Fibroblast of lung (primary cell): ENCODE data around the gene DEDD2. TPM values are rescaled to one million over a fixed set of nuclear protein-coding genes. Genes with fewer than 3 reads are reported as not detected.

Source experiments
- DNase-seq, 2 donors: peaks; one replicate each; pipeline versions ENCODE4 v3.0.0 to v3.0.0-alpha.2; 2010; ENCODE audit warnings: low read depth in 2 of 2
- H2AFZ ChIP-seq: 2 replicates; pipeline ENCODE4 v1.5.1; 2012; ENCODE audit warnings: low read length, control low read depth, inconsistent platforms
- H3K27ac ChIP-seq: 2 replicates; pipeline ENCODE4 v1.5.1; 2011; ENCODE audit warnings: low read length, control low read depth; ENCODE audit not compliant: insufficient read depth
- H3K27me3 ChIP-seq: 2 replicates; pipeline ENCODE4 v1.5.1; 2011; ENCODE audit warnings: mild to moderate bottlenecking, low read length; ENCODE audit not compliant: control insufficient read depth, insufficient read depth
- H3K36me3 ChIP-seq: 2 replicates; pipeline ENCODE4 v1.5.1; 2011; ENCODE audit warnings: low read length; ENCODE audit not compliant: control insufficient read depth, insufficient read depth
- H3K4me1 ChIP-seq: 2 replicates; pipeline ENCODE4 v1.5.1; 2011; ENCODE audit warnings: low read length; ENCODE audit not compliant: control insufficient read depth, insufficient read depth; ENCODE audit errors: extremely low read depth
- H3K4me2 ChIP-seq: 2 replicates; pipeline ENCODE4 v1.5.1; 2011; ENCODE audit warnings: low read length, control low read depth; ENCODE audit not compliant: insufficient read depth; ENCODE audit errors: extremely low read depth
- H3K4me3 ChIP-seq, 4 experiments: fragments of 200-600 bp in 1 of 4; sonication (generic) in 1 of 4; replicated peaks in 1 of 4; 2 replicates each; pipeline ENCODE4 v1.5.1; 2011 to 2016; ENCODE audit warnings: low read length in 4 of 4, low read depth in 3 of 4, mild to moderate bottlenecking in 3 of 4, control low read depth in 2 of 4, inconsistent platforms in 1 of 4, mixed read lengths in 1 of 4; ENCODE audit not compliant: insufficient read depth in 1 of 4; ENCODE audit errors: control extremely low read depth in 1 of 4
- H3K79me2 ChIP-seq: 2 replicates; pipeline ENCODE4 v1.5.1; 2012; ENCODE audit warnings: mild to moderate bottlenecking, low read length, inconsistent platforms; ENCODE audit not compliant: control insufficient read depth, insufficient read depth
- H3K9ac ChIP-seq: 2 replicates; pipeline ENCODE4 v1.5.1; 2011; ENCODE audit warnings: mild to moderate bottlenecking, low read length, control low read depth; ENCODE audit not compliant: insufficient read depth
- H3K9me3 ChIP-seq: 2 replicates; pipeline ENCODE4 v1.5.1; 2012; ENCODE audit warnings: low read depth, low read length; ENCODE audit not compliant: control insufficient read depth, insufficient read depth
- H4K20me1 ChIP-seq: 2 replicates; pipeline ENCODE4 v1.5.1; 2011; ENCODE audit warnings: low read length; ENCODE audit not compliant: control insufficient read depth, insufficient read depth; ENCODE audit errors: extremely low read depth
- CTCF ChIP-seq, 2 donors: IDR thresholded peaks in 1 of 2; conservative IDR thresholded peaks in 1 of 2; 1 replicate in 1 of 2; 2 replicates in 1 of 2; pipeline ENCODE4 v1.5.1; 2011 to 2012; ENCODE audit warnings: low read length in 2 of 2, control low read depth in 1 of 2, inconsistent platforms in 1 of 2, low read depth in 1 of 2, mild to moderate bottlenecking in 1 of 2
- EZH2 ChIP-seq: IDR thresholded peaks from 2 replicates; pipeline ENCODE4 v1.5.1; 2012; ENCODE audit warnings: low read length, control low read depth, mild to moderate bottlenecking; ENCODE audit errors: missing control alignments
- polyA plus RNA-seq, 2 donors: library from polyadenylated mRNA; depleted of rRNA in 1 of 2; stranded (reverse) in 1 of 2; unstranded in 1 of 2; fragments of >200 nt; gene quantifications; 2 replicates each; pipeline ENCODE4 v1.2.1, GENCODE V29; 2011 to 2012; ENCODE audit warnings: missing spikeins in 1 of 2
- total RNA-seq: library from RNA; depleted of rRNA; stranded (reverse); fragments of >200 nt; gene quantifications from 2 replicates; pipeline ENCODE4 v1.2.1, GENCODE V29; 2014

DEDD2 gene
- total and polyA plus RNA-seq, 2 donors (not counting 1 experiment from before 2014, with no cell fraction given) = 10.0 to 17.8 TPM

GRCh38 chr19:42158926-42159325 is 58.6 kb downstream of the DEDD2 start:
- Histone ChIP-seq H3K79me2 (no peaks in the 10 kb centered on the region), H3K4me3 (no peak overlapping the region), H3K4me2 (no peak overlapping the region), H3K36me3 (no peaks in the 10 kb centered on the region), H3K27me3 (peaks cover 56% of the 10 kb centered on the region), H3K4me1 (no peaks in the 10 kb centered on the region), H2AFZ (no peak overlapping the region), H3K27ac (no peak overlapping the region), H3K9me3 (no peaks in the 10 kb centered on the region), H3K9ac (no peak overlapping the region), H4K20me1 (no peaks in the 10 kb centered on the region)
- TF ChIP-seq CTCF (conservative IDR thresholded peaks at IDR 0.05 in 1 of 2, IDR thresholded peaks at IDR 0.05 in 1 of 2; ENCODE audit: low read depth in 1 of 2, low read length in 2 of 2) (no peak), EZH2 (no peak)
- DNase-seq = no peak

DNA sequence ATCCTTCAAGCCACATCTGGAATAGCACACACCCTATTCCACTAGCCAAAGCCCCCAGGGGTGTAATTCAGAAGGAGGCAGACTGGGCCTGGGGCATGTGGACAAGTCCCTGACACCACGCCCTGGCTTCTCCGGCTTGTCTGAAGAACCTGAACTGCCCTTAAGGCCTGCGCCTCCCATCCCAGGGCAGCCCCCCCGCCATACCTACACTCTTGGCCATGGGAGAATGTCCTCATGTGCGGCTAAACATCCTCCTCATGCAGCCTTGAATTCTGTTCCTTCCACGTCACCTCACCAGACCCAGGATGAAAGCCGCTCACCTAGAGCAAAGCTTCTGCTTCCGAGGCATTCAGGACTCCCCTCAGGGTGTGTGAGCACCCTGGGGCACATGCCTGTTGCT is 60.9 kb downstream of the DEDD2 start:
- Histone ChIP-seq H4K20me1 (no peaks in the 10 kb centered on the region), H3K9me3 (no peaks in the 10 kb centered on the region), H3K27ac (no peak overlapping the region), H3K27me3 (peaks cover 63% of the 10 kb centered on the region), H3K36me3 (no peaks in the 10 kb centered on the region), H3K4me2 (no peak overlapping the region), H3K4me3 (no peak overlapping the region), H3K9ac (no peak overlapping the region), H2AFZ (no peak overlapping the region), H3K79me2 (no peaks in the 10 kb centered on the region), H3K4me1 (no peaks in the 10 kb centered on the region)
- TF ChIP-seq CTCF (conservative IDR thresholded peaks at IDR 0.05 in 1 of 2, IDR thresholded peaks at IDR 0.05 in 1 of 2; ENCODE audit: low read depth in 1 of 2, low read length in 2 of 2) (no peak), EZH2 (no peak)
- DNase-seq = no peak

GRCh38 chr19:42155796-42156195 is 61.7 kb downstream of the DEDD2 start:
- no peak for DNase-seq

More at GRCh38 chr19:42155796-42156195, 61.7 kb downstream of the DEDD2 start:
- H3K27me3 ChIP-seq = peaks cover 64% of the 10 kb centered on the region
- no peaks in the 10 kb centered on the region for H3K36me3 ChIP-seq
- no peak for TF ChIP-seq EZH2
- no peak for TF ChIP-seq CTCF (conservative IDR thresholded peaks at IDR 0.05 in 1 of 2, IDR thresholded peaks at IDR 0.05 in 1 of 2; ENCODE audit: low read depth in 1 of 2, low read length in 2 of 2)
- no peak overlapping the region for H3K9ac ChIP-seq
- H3K4me2 ChIP-seq = no peak overlapping the region
- H3K4me1 ChIP-seq = no peaks in the 10 kb centered on the region
- no peak overlapping the region for H3K4me3 ChIP-seq
- H3K27ac ChIP-seq = no peak overlapping the region
- no peaks in the 10 kb centered on the region for H3K79me2 ChIP-seq
- no peaks in the 10 kb centered on the region for H3K9me3 ChIP-seq
- H2AFZ ChIP-seq = no peak overlapping the region
- H4K20me1 ChIP-seq = no peaks in the 10 kb centered on the region
